PC-9 (cell line): Measurements from ENCODE around the gene SUSD2. TPM values are rescaled to one million over a fixed set of nuclear protein-coding genes. Genes with fewer than 3 reads are reported as not detected.
A peak's percentile ranks its signal among the peaks of the same experiment; 100 is the strongest.

Source experiments
- BruUV-seq: library from RNA; stranded (reverse); fragments of 400-500 nt; replicated peaks from 2 replicates; lab custom pipeline; 2021; lab: Mats Ljungman, UMichigan
- CTCF ChIA-PET: fragments of 300-600 bp; sonication (Branson Sonifier 250); formaldehyde crosslinking; loops from one replicate; lab custom pipeline; 2022; ENCODE audit warnings: antibody characterized with exemption; lab: Charles Lee
- POLR2A ChIA-PET: fragments of 300-600 bp; sonication (Branson Sonifier 250); formaldehyde crosslinking; loops from one replicate; lab custom pipeline; 2022; ENCODE audit warnings: antibody characterized with exemption; ENCODE audit not compliant: unreplicated experiment; lab: Charles Lee
- DNase-seq, 2 experiments: peaks; one replicate each; pipeline versions ENCODE4 v3.0.0 to v3.0.0-alpha.2; 2015 to 2022; ENCODE audit warnings: mixed read lengths in 1 of 2
- H2AFZ ChIP-seq: fragments of 200-600 bp; sonication (generic); 2 replicates; pipeline ENCODE4 v1.8.1; 2017; ENCODE audit warnings: antibody characterized with exemption
- H3F3A ChIP-seq: fragments of 200-600 bp; sonication (generic); 2 replicates; pipeline ENCODE4 v1.8.1; 2017; ENCODE audit warnings: antibody characterized with exemption, mild to moderate bottlenecking, low read depth; ENCODE audit not compliant: insufficient read depth
- H3K27ac ChIP-seq: fragments of 200-600 bp; sonication (generic); 2 replicates; pipeline ENCODE4 v1.6.1; 2016; ENCODE audit warnings: mixed run types
- H3K27me3 ChIP-seq: fragments of 200-600 bp; sonication (generic); 2 replicates; pipeline ENCODE4 v1.6.1; 2016; ENCODE audit warnings: low read depth, mixed run types; ENCODE audit not compliant: insufficient read depth
- H3K36me3 ChIP-seq: fragments of 200-600 bp; sonication (generic); 2 replicates; pipeline ENCODE4 v1.6.1; 2016; ENCODE audit warnings: low read depth, mixed run types
- H3K4me1 ChIP-seq: fragments of 200-600 bp; sonication (generic); replicated peaks from 2 replicates; pipeline ENCODE4 v1.6.1; 2016; ENCODE audit warnings: mixed run types; ENCODE audit not compliant: insufficient read depth
- H3K4me2 ChIP-seq: fragments of 200-600 bp; sonication (generic); 2 replicates; pipeline ENCODE4 v1.6.1; 2017; ENCODE audit warnings: mixed run types
- H3K4me3 ChIP-seq: fragments of 200-600 bp; sonication (generic); 2 replicates; pipeline ENCODE4 v1.6.1; 2016; ENCODE audit warnings: mixed run types
- H3K79me2 ChIP-seq: fragments of 200-600 bp; sonication (generic); 2 replicates; pipeline ENCODE4 v1.6.1; 2017; ENCODE audit warnings: low read depth, mixed run types
- H3K9me2 ChIP-seq: fragments of 200-600 bp; sonication (generic); 2 replicates; pipeline ENCODE4 v1.8.1; 2017; ENCODE audit warnings: mild to moderate bottlenecking; ENCODE audit not compliant: insufficient read depth
- H3K9me3 ChIP-seq: fragments of 200-600 bp; sonication (generic); 2 replicates; pipeline ENCODE4 v1.8.1; 2016; ENCODE audit warnings: low read depth; ENCODE audit not compliant: insufficient read depth
- H4K20me1 ChIP-seq: fragments of 200-600 bp; sonication (generic); 2 replicates; pipeline ENCODE4 v1.8.1; 2017; ENCODE audit not compliant: insufficient read depth
- EZH2 ChIP-seq: fragments of 200-600 bp; sonication (generic); IDR thresholded peaks from 2 replicates; pipeline ENCODE4 v1.8.0; 2017; ENCODE audit warnings: antibody characterized with exemption, low read depth
- intact Hi-C: fragments of 100-400 bp; cut with micrococcal nuclease; formaldehyde crosslinking; loops from one replicate; pipeline ENCODE4 v1.10.0; 2022; ENCODE audit not compliant: unreplicated experiment
- total RNA-seq: library from RNA; stranded (reverse); gene quantifications from 2 replicates; pipeline ENCODE4 v1.2.3, GENCODE V29; 2021
- TF ChIP-seq, protein P1 (sequence below): fragments of 200-600 bp; sonication (generic); conservative IDR thresholded peaks from 2 replicates; pipeline ENCODE4 v1.6.1; 2017; ENCODE audit warnings: mixed run types, antibody characterized with exemption, mild to moderate bottlenecking, moderate library complexity

SUSD2 gene
- total RNA-seq, 1 experiment from 2014 or later, result 5.5 TPM

DNA sequence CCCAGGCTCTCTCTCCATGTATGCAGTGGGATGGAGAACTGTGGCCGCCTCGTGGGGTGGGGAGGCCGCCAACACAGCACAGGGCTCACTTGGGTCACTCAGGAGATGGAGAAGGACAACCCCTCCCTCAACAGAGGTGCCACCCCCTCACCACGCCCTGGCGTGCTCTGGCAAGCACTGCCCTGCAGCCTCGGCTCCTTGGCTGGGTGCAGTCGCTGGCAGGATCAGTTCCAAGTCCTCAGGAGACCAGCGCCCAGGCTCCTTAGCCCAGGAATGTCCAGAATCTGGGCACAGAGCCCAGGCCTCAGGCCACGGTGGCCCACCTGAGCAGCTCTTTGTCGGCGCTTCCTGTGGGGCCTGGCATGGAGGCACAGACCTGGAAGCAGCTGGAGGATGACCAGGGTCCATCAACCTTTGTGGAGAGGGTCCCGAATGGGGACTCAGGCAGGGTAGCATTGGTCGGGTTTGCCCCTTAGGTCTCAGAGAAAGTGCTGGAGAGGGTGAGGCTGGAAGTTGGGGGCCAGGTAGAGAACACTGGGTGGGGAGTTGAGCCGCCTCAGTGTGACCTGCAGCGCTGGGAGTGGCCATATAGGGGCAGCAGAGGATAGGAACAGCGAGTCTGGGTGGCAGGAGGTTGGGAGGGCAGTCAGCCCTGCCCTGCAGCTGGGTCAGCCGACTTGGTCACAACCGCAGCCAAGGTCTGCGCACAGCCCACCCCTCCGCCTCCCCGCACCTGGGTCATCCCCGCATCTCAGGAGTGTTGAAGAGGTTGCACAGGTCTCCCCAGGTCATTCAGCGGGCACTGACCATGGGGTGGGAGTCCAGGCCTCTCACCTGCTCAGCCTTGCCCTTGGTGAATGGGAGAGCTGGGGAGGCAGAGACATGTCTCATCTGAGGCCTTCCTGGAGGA lies 8.2 kb downstream of the SUSD2 start:
- DNase-seq, result peak; percentile 82 to 88
- Histone ChIP-seq H3K79me2 (no peaks in the 10 kb centered on the region), H3F3A (no peaks in the 10 kb centered on the region), H3K27me3 (no peaks in the 10 kb centered on the region), H3K27ac (0 out of 2 replicates have a peak overlapping the region, but pooled peaks have one; percentile 13), H4K20me1 (no peaks in the 10 kb centered on the region), H3K9me2 (no peaks in the 10 kb centered on the region), H3K9me3 (no peaks in the 10 kb centered on the region), H3K4me1 (peaks cover 16% of the 10 kb centered on the region), H3K4me2 (peak overlapping the region; percentile 65), H3K36me3 (no peaks in the 10 kb centered on the region), H2AFZ (peak overlapping the region; percentile 59; the same call in 1 of the 2 replicates), H3K4me3 (no peak overlapping the region; the same call in 1 of the 2 replicates)
- no TSS peak for BruUV-seq
- POLR2A ChIA-PET, result interaction anchor here (0.9 kb wide), 1 partner anchor 8 kb away, joined by 5 read pairs; the partner anchor contains the start of gene SUSD2
- TF ChIP-seq, protein P1, sequence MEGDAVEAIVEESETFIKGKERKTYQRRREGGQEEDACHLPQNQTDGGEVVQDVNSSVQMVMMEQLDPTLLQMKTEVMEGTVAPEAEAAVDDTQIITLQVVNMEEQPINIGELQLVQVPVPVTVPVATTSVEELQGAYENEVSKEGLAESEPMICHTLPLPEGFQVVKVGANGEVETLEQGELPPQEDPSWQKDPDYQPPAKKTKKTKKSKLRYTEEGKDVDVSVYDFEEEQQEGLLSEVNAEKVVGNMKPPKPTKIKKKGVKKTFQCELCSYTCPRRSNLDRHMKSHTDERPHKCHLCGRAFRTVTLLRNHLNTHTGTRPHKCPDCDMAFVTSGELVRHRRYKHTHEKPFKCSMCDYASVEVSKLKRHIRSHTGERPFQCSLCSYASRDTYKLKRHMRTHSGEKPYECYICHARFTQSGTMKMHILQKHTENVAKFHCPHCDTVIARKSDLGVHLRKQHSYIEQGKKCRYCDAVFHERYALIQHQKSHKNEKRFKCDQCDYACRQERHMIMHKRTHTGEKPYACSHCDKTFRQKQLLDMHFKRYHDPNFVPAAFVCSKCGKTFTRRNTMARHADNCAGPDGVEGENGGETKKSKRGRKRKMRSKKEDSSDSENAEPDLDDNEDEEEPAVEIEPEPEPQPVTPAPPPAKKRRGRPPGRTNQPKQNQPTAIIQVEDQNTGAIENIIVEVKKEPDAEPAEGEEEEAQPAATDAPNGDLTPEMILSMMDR, result peak; percentile 95
- no peak for TF ChIP-seq EZH2
- intact Hi-C loops, result loop anchor here (2.0 to 10.0 kb wide), 2 partner anchors 57 to 325 kb away; no protein-coding TSS in a partner anchor
- CTCF ChIA-PET, result interaction anchor here (0.6 to 1.5 kb wide), 6 partner anchors 8 to 332 kb away, joined by 3 to 11 read pairs (median 4); partner anchors contain the start of genes SLC2A11 and SUSD2

DNA sequence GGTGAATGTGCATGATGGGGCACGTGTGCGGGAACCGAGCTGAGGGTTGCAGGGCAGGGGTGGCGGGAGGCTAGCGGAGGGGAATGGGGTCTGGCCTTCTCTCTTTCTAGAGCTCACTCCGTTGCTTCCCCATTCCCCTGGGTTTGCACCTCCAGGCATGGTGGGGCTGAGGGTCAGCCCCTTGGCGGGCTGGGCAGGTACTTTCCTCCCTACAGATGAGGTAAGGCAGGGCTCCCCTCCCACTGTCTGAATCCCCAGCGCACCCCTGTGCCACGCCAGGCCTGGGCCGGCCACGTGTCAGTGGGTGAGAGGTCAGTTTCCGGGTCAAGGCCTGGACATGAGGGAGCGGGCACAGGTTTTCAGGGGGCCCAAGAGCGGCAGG lies 8.9 kb downstream of the SUSD2 start:
- no peak for TF ChIP-seq EZH2
- TF ChIP-seq, protein P1, result no peak
- BruUV-seq, result no TSS peak
- Histone ChIP-seq H3K4me2 (peak overlapping the region; percentile 65; the same call in 1 of the 2 replicates), H3K79me2 (no peaks in the 10 kb centered on the region), H4K20me1 (no peaks in the 10 kb centered on the region), H2AFZ (no peak overlapping the region), H3K27me3 (no peaks in the 10 kb centered on the region), H3K27ac (no peak overlapping the region), H3K9me2 (no peaks in the 10 kb centered on the region), H3K9me3 (no peaks in the 10 kb centered on the region), H3F3A (no peaks in the 10 kb centered on the region), H3K4me3 (no peak overlapping the region), H3K36me3 (no peaks in the 10 kb centered on the region), H3K4me1 (peaks cover 16% of the 10 kb centered on the region)
- ChIA-PET POLR2A (no interaction called here), CTCF (interaction anchor here (1.1 to 1.5 kb wide), 2 partner anchors 9 to 57 kb away, joined by 3 to 11 read pairs; partner anchors contain the start of gene SUSD2)
- no peak for DNase-seq
- intact Hi-C loops, result no loop called here

DNA sequence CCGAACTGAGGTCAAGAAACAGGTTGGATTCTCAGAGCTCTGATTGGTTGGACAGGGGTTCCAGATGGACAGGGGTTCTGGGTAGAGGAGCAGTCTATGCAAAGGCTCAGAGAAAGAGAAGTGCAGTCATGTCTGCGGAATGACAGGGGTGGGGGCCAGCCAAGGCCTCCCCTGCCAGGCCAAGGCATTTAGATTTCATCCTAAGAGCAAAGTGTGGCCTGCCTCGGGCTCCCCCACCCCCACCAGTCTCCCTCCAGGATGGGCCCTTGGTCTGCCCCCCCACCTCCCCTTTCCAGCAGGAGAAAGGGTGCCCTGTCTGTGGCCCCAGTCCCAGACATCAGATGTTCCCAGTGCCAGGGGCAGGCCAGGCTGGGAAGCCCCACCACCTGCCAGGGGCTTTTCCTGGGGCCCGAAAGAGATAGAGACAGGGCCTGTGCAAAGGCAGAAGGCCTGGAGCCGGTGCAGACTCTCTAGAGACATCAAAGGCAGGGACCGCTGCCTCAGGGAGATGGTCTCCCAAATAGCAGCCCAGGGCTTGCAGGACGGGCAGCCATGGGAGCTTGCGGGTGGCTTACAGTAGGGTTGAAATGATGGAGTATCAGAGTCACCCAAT lies 9.4 kb downstream of the SUSD2 start:
- intact Hi-C loops, result no loop called here
- H3K27ac ChIP-seq, result no peak overlapping the region
- H4K20me1 ChIP-seq, result no peaks in the 10 kb centered on the region
- H3K9me3 ChIP-seq, result no peaks in the 10 kb centered on the region
- peaks cover 21% of the 10 kb centered on the region for H3K4me1 ChIP-seq
- H2AFZ ChIP-seq, result no peak overlapping the region
- peaks cover 5% of the 10 kb centered on the region; the same call in 1 of the 2 replicates for H3F3A ChIP-seq
- H3K4me2 ChIP-seq, result no peak overlapping the region
- DNase-seq, result no peak
- no peak overlapping the region for H3K4me3 ChIP-seq
- POLR2A ChIA-PET, result no interaction called here
- TF ChIP-seq, protein P1, result no peak
- TF ChIP-seq EZH2, result no peak
- CTCF ChIA-PET, result interaction anchor here (1.5 kb wide), 1 partner anchor 57 kb away, joined by 11 read pairs; no protein-coding TSS in a partner anchor
- no TSS peak for BruUV-seq
- no peaks in the 10 kb centered on the region for H3K27me3 ChIP-seq
- no peaks in the 10 kb centered on the region for H3K9me2 ChIP-seq
- H3K79me2 ChIP-seq, result no peaks in the 10 kb centered on the region
- no peaks in the 10 kb centered on the region for H3K36me3 ChIP-seq
